ENCODE results near the gene LRRC4. TPM values are rescaled to one million over a fixed set of nuclear protein-coding genes. Genes with fewer than 3 reads are reported as not detected.

Gene LRRC4
- total and polyA plus RNA-seq, 8 donors, result 5.7 to 24.4 (median 13.8) TPM

- no peaks in the 10 kb centered on the region for H3K4me1 ChIP-seq
- no peaks in the 10 kb centered on the region for H3K27me3 ChIP-seq
- no peak overlapping the region for H3K4me3 ChIP-seq
- ATAC-seq, result no peak
- H3K9me3 ChIP-seq, result no peaks in the 10 kb centered on the region
- intact Hi-C loops (cut with DNase I), result no loop called here
- H3K36me3 ChIP-seq, result peaks cover 0 to 74% of the 10 kb centered on the region in 2 donors
- no peak overlapping the region for H3K27ac ChIP-seq
- TF ChIP-seq CTCF (IDR thresholded peaks at IDR 0.05), result no peak
- DNase-seq, result no peak
Measured at GRCh38 chr7:128076196-128076795, 45.1 kb upstream of the LRRC4 start.

GRCh38 chr7:128075242-128076095, 44.2 kb upstream of the LRRC4 start:
- no peak for DNase-seq
- Histone ChIP-seq H3K4me3 (no peak overlapping the region), H3K27ac (no peak overlapping the region), H3K4me1 (no peaks in the 10 kb centered on the region), H3K9me3 (no peaks in the 10 kb centered on the region), H3K27me3 (no peaks in the 10 kb centered on the region), H3K36me3 (peaks cover 0 to 66% of the 10 kb centered on the region in 2 donors)
- no peak for TF ChIP-seq CTCF (IDR thresholded peaks at IDR 0.05)
- intact Hi-C loops (cut with DNase I), result no loop called here
- ATAC-seq, result no peak

- H3K27ac ChIP-seq, result no peak overlapping the region
- DNase-seq (no peak), ATAC-seq (no peak)
- no peak for TF ChIP-seq CTCF (IDR thresholded peaks at IDR 0.05)
- no peaks in the 10 kb centered on the region for H3K4me1 ChIP-seq
- no peak overlapping the region for H3K4me3 ChIP-seq
- peaks cover 0 to 59% of the 10 kb centered on the region in 2 donors for H3K36me3 ChIP-seq
- H3K9me3 ChIP-seq, result no peaks in the 10 kb centered on the region
- intact Hi-C loops (cut with DNase I), result no loop called here
- H3K27me3 ChIP-seq, result no peaks in the 10 kb centered on the region
Measured at GRCh38 chr7:128074736-128075135, 43.5 kb upstream of the LRRC4 start.

GRCh38 chr7:128074336-128074735, 43.1 kb upstream of the LRRC4 start:
- Histone ChIP-seq H3K27me3 (no peaks in the 10 kb centered on the region), H3K9me3 (no peaks in the 10 kb centered on the region), H3K27ac (no peak overlapping the region), H3K4me3 (no peak overlapping the region), H3K36me3 (peaks cover 0 to 55% of the 10 kb centered on the region in 2 donors), H3K4me1 (no peaks in the 10 kb centered on the region)
- intact Hi-C loops (cut with DNase I), result no loop called here
- DNase-seq (no peak), ATAC-seq (no peak)
- TF ChIP-seq CTCF (IDR thresholded peaks at IDR 0.05), result no peak

GRCh38 chr7:128073671-128074310, 42.6 kb upstream of the LRRC4 start:
- Histone ChIP-seq H3K4me3 (no peak overlapping the region), H3K9me3 (no peaks in the 10 kb centered on the region), H3K36me3 (peaks cover 0 to 49% of the 10 kb centered on the region in 2 donors), H3K27me3 (no peaks in the 10 kb centered on the region), H3K4me1 (no peaks in the 10 kb centered on the region), H3K27ac (no peak overlapping the region)
- intact Hi-C loops (cut with DNase I), result no loop called here
- DNase-seq (no peak), ATAC-seq (no peak)
- no peak for TF ChIP-seq CTCF (IDR thresholded peaks at IDR 0.05)
